ENCODE results near the gene ACCSL. TPM values are rescaled to one million over a fixed set of nuclear protein-coding genes. Genes with fewer than 3 reads are reported as not detected.

ACCSL gene
- total and polyA plus RNA-seq, 2 experiments from 2014 or later: not detected

DNA sequence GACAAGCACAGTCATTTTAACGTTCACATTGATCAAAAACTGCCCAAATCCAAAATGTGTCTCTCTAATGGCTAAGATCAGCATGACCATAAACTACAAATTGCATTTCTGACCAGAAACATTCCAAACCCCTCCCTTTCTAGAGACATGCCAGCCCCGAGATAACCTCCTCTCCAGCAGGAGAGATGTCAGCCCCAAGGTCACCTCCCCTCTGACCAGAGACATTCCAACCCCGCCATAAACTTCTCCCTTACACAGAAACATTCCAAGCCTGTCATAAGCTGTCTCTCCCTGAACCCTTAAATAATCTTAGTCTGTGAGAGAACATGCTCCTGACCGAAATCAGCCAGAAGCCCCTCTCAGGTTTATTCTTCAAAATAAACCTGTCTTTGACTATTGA is 41.1 kb downstream of the ACCSL start:
- no peak for TF ChIP-seq CTCF (IDR thresholded peaks at IDR 0.05; ENCODE audit: low read depth, low read length)
- DNase-seq (ENCODE audit: low read depth in 1 of 2, low spot score in 1 of 2): no peak
- H3K36me3 ChIP-seq: no peaks in the 10 kb centered on the region
- H3K9me3 ChIP-seq (ENCODE audit: low read depth): no peaks in the 10 kb centered on the region
- no peaks in the 10 kb centered on the region for H3K27me3 ChIP-seq
- no peak overlapping the region for H3K27ac ChIP-seq
- H3K4me3 ChIP-seq: no peak overlapping the region
- no peaks in the 10 kb centered on the region for H3K4me1 ChIP-seq (ENCODE audit: low read depth)

DNA sequence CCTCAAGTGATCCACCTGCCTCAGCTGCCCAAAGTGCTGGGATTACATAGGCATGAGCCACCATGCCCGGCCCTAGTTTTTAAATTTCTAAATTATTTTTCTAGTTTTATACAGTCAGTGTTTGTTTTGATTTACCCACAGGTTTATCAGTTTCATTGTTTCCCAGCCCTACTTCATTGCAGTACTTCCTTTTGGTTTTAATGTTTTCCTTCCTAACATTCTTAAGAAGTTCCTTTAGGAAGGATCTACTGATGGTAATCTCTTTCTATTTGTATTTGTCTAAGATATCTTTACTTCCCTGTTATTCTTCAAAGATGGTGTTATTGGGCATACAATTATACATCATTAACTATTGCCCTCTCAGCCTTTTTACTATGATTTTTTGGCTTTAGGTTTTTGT is 42.8 kb downstream of the ACCSL start:
- H3K4me3 ChIP-seq: no peak overlapping the region
- H3K27me3 ChIP-seq: no peaks in the 10 kb centered on the region
- DNase-seq (ENCODE audit: low read depth in 1 of 2, low spot score in 1 of 2): no peak
- H3K36me3 ChIP-seq: no peaks in the 10 kb centered on the region
- no peak overlapping the region for H3K27ac ChIP-seq
- H3K4me1 ChIP-seq (ENCODE audit: low read depth): no peaks in the 10 kb centered on the region
- H3K9me3 ChIP-seq (ENCODE audit: low read depth): no peaks in the 10 kb centered on the region
- TF ChIP-seq CTCF (IDR thresholded peaks at IDR 0.05; ENCODE audit: low read depth, low read length): no peak

GRCh38 chr11:44094260-44094868 is 46.6 kb downstream of the ACCSL start:
- H3K27ac ChIP-seq: no peak overlapping the region
- no peaks in the 10 kb centered on the region for H3K27me3 ChIP-seq
- TF ChIP-seq CTCF (IDR thresholded peaks at IDR 0.05; ENCODE audit: low read depth, low read length): peak; percentile 83
- H3K36me3 ChIP-seq: no peaks in the 10 kb centered on the region
- H3K9me3 ChIP-seq (ENCODE audit: low read depth): no peaks in the 10 kb centered on the region
- DNase-seq (ENCODE audit: low read depth in 1 of 2, low spot score in 1 of 2): peak; percentile 87 to 90
- no peaks in the 10 kb centered on the region for H3K4me1 ChIP-seq (ENCODE audit: low read depth)
- H3K4me3 ChIP-seq: no peak overlapping the region

DNA sequence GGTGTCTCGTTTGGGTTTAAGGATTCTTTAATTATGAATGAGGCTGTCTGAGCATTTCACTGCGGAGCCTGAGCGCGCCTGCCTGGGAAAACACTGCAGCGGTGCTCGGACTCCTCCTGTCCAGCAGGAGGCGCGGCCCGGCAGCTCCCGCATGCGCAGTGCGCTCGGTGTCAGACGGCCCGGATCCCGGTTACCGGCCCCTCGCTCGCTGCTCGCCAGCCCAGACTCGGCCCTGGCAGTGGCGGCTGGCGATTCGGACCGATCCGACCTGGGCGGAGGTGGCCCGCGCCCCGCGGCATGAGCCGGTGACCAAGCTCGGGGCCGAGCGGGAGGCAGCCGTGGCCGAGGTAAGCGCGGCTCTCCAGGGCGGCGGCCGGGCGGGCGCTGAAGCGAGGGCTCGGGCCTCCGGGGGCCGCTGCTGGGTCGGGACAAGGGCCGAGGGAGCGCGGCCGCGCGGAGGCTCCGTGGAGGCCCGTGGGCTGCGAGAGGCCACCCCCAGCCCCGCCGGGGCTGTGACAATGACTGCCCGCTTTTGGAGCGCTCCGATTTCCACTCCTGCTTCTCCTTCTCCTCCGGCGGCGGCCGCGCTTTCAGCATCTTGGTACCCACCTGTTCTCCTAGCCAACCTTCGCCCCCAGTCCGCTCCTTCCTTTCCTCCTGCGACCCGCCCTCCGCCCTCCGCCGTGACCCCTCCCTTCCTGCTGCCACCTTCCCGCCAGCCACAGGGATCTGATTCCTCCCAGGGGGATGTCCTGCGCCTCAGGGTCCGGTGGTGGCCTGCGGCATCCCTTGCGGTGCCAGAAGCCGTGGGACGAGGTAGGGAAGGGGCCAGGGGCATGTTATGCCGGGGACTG is 48.0 kb downstream of the ACCSL start, which contains the start of gene EXT2:
TSS of gene EXT2 (plus strand) at position 173 of the 854 bp plus-strand sequence. CDS start 12,035 bp downstream, outside the sequence.
- H3K9me3 ChIP-seq (ENCODE audit: low read depth): no peaks in the 10 kb centered on the region
- peak within 1 kb of the TSS; percentile 86 for H3K27ac ChIP-seq
- H3K4me3 ChIP-seq: peak within 1 kb of the TSS; percentile 71
- no peaks in the 10 kb centered on the region for H3K4me1 ChIP-seq (ENCODE audit: low read depth)
- peak; percentile 86 for TF ChIP-seq CTCF (IDR thresholded peaks at IDR 0.05; ENCODE audit: low read depth, low read length)
- no peaks in the 10 kb centered on the region for H3K36me3 ChIP-seq
- H3K27me3 ChIP-seq: no peaks in the 10 kb centered on the region
- DNase-seq (ENCODE audit: low read depth in 1 of 2, low spot score in 1 of 2): peak; percentile 88 to 90

DNA sequence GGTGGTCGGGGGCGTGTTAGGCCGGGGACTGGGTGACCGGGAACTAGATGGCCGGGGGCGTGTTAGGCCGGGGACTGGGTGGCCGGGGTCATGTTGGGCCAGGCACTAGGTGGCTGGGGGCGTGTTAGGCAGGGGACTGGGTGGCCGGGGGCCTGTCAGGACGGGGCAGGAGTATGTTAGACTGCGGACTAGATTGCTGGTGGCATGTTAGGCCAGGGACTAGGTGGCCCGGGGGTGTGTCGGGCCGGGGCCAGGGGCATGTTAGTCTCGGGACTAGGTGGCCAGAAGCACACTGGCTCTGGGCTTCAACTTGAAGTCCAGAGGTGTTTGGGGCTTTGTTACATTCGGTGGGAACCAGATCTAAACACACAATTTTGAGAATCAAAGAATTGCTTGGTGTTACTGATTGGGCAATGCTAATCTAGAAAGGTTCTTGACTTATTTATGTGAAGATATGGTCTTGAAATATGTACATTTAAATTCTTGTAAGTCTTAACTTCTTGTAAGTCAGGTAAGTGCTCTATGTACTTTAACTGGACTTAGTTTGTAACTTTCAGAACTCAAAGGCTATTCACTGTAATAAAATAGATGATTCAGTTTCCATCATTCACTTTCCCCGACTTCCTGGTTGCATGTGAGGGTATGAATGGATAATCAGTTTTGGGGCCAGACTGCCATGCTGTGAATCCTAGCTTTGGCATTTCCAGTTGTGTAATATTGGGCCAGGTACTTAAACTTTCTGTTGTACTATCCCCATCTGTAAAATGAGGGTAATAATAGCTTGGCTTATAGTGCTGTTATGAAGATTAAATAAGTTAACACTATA is 48.8 kb downstream of the ACCSL start:
- Histone ChIP-seq H3K4me1 (ENCODE audit: low read depth) (no peaks in the 10 kb centered on the region), H3K36me3 (no peaks in the 10 kb centered on the region), H3K9me3 (ENCODE audit: low read depth) (no peaks in the 10 kb centered on the region), H3K27ac (peak overlapping the region; percentile 86), H3K27me3 (no peaks in the 10 kb centered on the region), H3K4me3 (peak overlapping the region; percentile 71)
- DNase-seq (ENCODE audit: low read depth in 1 of 2, low spot score in 1 of 2): peak in 1 of 2 donors; percentile 27
- TF ChIP-seq CTCF (IDR thresholded peaks at IDR 0.05; ENCODE audit: low read depth, low read length): no peak
